Stimulated activated CD8-positive, alpha-beta memory T cell treated with anti-CD3 and anti-CD28 coated beads, Interleukin-2, amount 100 ng/mL, for 48 hours (primary cell): ENCODE data around the gene PSTPIP2.
"Not testable (repeated sequence)": the region's sequence is repeated elsewhere in the genome, so short reads cannot be mapped to it uniquely, and the experiment has no call there.

Experiments
- DNase-seq, 2 donors: peaks; one replicate each; pipeline ENCODE4 v3.0.0-alpha.2; 2020; ENCODE audit warnings: low read depth in 2 of 2

The PSTPIP2 gene

GRCh38 chr18:46037512-46038305, 34.4 kb downstream of the PSTPIP2 start:
- DNase-seq = no peak

GRCh38 chr18:46035696-46036680, 36.1 kb downstream of the PSTPIP2 start:
- DNase-seq = no peak

- DNase-seq = no peak
These were observed 37.8 kb downstream of the PSTPIP2 start for GRCh38 chr18:46034230-46034629.

- no peak for DNase-seq
These were observed 40.3 kb downstream of the PSTPIP2 start for GRCh38 chr18:46031741-46032140.

- no peak for DNase-seq
These were observed 43.5 kb downstream of the PSTPIP2 start for GRCh38 chr18:46028536-46028891.

GRCh38 chr18:46019936-46020335, 52.1 kb downstream of the PSTPIP2 start:
- DNase-seq = no peak

- DNase-seq = no peak
These were observed 58.4 kb downstream of the PSTPIP2 start for GRCh38 chr18:46013484-46014189.

GRCh38 chr18:46010676-46011075, 61.4 kb downstream of the PSTPIP2 start:
- no peak for DNase-seq

GRCh38 chr18:46010050-46010449, 62.0 kb downstream of the PSTPIP2 start:
- DNase-seq = no peak

- DNase-seq = no peak
These were observed 62.8 kb downstream of the PSTPIP2 start for GRCh38 chr18:46009125-46009840.

GRCh38 chr18:46008531-46008930, 63.5 kb downstream of the PSTPIP2 start:
- no peak for DNase-seq

GRCh38 chr18:46007165-46007564, 64.9 kb downstream of the PSTPIP2 start:
- DNase-seq = no peak

GRCh38 chr18:46002934-46003333, 69.1 kb downstream of the PSTPIP2 start:
- no peak for DNase-seq

GRCh38 chr18:46001892-46002291, 70.2 kb downstream of the PSTPIP2 start:
- DNase-seq = no peak

- no peak for DNase-seq
These were observed 71.0 kb downstream of the PSTPIP2 start for GRCh38 chr18:46001074-46001473.

- no peak for DNase-seq
These were observed 72.5 kb downstream of the PSTPIP2 start for GRCh38 chr18:45999536-45999935.

GRCh38 chr18:45998244-45998643, 73.8 kb downstream of the PSTPIP2 start:
- DNase-seq = no peak

- DNase-seq = peak; percentile 7 to 12
These were observed 74.3 kb downstream of the PSTPIP2 start for GRCh38 chr18:45997700-45998151.

- DNase-seq = no peak
These were observed 76.6 kb downstream of the PSTPIP2 start for GRCh38 chr18:45995461-45995860.

GRCh38 chr18:45993438-45993837, 78.6 kb downstream of the PSTPIP2 start:
- no peak for DNase-seq

- DNase-seq = not testable (repeated sequence)
These were observed 79.5 kb downstream of the PSTPIP2 start for GRCh38 chr18:45992527-45992926.
